H1 (cell line): ENCODE data around the gene OOSP3.

Source experiments
- POLR2A ChIP-seq, 2 experiments: IDR thresholded peaks; 1 replicate in 1 of 2; 2 replicates in 1 of 2; pipeline ENCODE4 v1.6.1; 2011; ENCODE audit warnings: low read depth in 2 of 2, low read length in 2 of 2, mild to moderate bottlenecking in 2 of 2; ENCODE audit errors: control extremely low read depth in 1 of 2
- TF ChIP-seq, protein P1 (sequence below): IDR thresholded peaks from 2 replicates; pipeline ENCODE4 v1.6.1; 2012; ENCODE audit warnings: low read length, inconsistent platforms
- TF ChIP-seq, protein P2 (sequence below): IDR thresholded peaks from 2 replicates; pipeline ENCODE4 v1.6.1; 2012; ENCODE audit warnings: inconsistent platforms

DNA sequence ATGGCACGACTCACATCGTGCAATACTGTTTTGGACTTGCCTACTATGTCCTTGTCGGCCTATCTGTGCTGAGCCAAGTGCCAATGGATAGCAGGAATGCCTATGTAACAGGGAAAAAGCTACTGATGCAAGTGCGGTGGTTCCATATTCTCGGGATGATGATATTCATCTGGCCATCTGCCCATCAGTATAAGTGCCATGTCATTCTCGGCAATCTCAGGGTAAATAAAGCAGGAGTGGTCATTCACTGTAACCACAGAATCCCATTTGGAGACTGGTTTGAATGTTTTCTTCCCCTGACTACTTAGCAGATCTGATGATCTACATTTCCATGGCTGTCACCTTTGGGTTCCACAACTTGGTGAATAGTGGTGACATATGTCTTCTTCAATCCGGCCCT lies 20.1 kb downstream of the OOSP3 start:
- no peak for TF ChIP-seq POLR2A (IDR thresholded peaks at IDR 0.05; ENCODE audit: control extremely low read depth in 1 of 2, low read depth in 2 of 2, low read length in 2 of 2)
- TF ChIP-seq, protein P1, sequence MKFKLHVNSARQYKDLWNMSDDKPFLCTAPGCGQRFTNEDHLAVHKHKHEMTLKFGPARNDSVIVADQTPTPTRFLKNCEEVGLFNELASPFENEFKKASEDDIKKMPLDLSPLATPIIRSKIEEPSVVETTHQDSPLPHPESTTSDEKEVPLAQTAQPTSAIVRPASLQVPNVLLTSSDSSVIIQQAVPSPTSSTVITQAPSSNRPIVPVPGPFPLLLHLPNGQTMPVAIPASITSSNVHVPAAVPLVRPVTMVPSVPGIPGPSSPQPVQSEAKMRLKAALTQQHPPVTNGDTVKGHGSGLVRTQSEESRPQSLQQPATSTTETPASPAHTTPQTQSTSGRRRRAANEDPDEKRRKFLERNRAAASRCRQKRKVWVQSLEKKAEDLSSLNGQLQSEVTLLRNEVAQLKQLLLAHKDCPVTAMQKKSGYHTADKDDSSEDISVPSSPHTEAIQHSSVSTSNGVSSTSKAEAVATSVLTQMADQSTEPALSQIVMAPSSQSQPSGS = no peak
- TF ChIP-seq, protein P2, sequence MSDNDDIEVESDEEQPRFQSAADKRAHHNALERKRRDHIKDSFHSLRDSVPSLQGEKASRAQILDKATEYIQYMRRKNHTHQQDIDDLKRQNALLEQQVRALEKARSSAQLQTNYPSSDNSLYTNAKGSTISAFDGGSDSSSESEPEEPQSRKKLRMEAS = no peak
